ENCODE measurements around the gene EGLN1. TPM values are rescaled to one million over a fixed set of nuclear protein-coding genes. Genes with fewer than 3 reads are reported as not detected.

Gene EGLN1
- total RNA-seq, 2 donors from 2014 or later, result 40.6 to 42.7 TPM

DNA sequence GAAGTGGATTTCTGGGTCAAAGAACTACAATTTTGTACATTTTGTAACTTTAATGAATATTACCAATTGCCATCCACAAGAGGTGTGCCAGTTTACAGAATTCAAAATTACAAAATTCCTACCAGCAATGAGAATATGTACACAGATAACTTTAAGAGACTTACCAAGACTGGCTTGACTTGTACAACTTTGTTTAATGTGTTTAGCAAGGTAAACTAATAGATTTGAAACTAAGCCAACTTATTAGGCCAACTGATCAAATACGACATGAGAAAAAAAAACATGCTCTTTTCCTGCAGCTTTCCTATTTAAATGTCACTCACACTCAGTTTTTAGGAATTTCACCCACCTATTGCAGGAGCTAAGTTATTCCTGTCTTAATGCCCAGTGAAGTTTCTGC, 95.8 kb downstream of the EGLN1 start:
- no peaks in the 10 kb centered on the region for H3K9me3 ChIP-seq
- H3K27ac ChIP-seq, result no peak overlapping the region
- ATAC-seq (ENCODE audit: insufficient number of reproducible peaks, low FRiP score, low read depth) (no peak), DNase-seq (ENCODE audit: low spot score) (no peak)
- no peaks in the 10 kb centered on the region for H3K4me1 ChIP-seq (ENCODE audit: control insufficient read depth in 1 of 2, low read depth in 2 of 2)
- H3K27me3 ChIP-seq (replicated peaks; ENCODE audit: insufficient read depth), result no peaks in the 10 kb centered on the region
- no peak overlapping the region for H3K4me3 ChIP-seq
- TF ChIP-seq, protein P1, sequence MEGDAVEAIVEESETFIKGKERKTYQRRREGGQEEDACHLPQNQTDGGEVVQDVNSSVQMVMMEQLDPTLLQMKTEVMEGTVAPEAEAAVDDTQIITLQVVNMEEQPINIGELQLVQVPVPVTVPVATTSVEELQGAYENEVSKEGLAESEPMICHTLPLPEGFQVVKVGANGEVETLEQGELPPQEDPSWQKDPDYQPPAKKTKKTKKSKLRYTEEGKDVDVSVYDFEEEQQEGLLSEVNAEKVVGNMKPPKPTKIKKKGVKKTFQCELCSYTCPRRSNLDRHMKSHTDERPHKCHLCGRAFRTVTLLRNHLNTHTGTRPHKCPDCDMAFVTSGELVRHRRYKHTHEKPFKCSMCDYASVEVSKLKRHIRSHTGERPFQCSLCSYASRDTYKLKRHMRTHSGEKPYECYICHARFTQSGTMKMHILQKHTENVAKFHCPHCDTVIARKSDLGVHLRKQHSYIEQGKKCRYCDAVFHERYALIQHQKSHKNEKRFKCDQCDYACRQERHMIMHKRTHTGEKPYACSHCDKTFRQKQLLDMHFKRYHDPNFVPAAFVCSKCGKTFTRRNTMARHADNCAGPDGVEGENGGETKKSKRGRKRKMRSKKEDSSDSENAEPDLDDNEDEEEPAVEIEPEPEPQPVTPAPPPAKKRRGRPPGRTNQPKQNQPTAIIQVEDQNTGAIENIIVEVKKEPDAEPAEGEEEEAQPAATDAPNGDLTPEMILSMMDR (IDR thresholded peaks at IDR 0.05), result no peak
- H3K36me3 ChIP-seq, result no peaks in the 10 kb centered on the region

DNA sequence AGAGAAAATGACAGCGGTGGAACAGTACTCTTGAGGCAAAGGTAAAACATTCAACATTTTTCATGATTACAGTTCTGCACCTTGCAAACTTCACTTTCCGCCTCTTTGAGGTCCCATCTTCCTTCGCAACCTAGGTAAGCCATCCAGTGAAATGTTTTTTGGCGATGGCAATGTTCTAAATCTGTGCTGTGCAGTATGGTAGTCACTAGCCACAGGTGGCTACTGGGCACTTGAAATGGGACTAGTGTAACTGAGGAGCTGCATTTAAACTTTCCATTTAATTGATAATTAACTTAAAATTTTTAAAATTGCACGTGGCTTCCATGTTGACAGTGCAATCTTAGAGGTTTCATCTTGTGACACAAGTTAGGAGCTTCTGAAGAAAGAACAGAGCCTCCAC, 97.4 kb downstream of the EGLN1 start:
- ATAC-seq (ENCODE audit: insufficient number of reproducible peaks, low FRiP score, low read depth), result no peak
- H3K4me3 ChIP-seq, result no peak overlapping the region
- no peaks in the 10 kb centered on the region for H3K4me1 ChIP-seq (ENCODE audit: control insufficient read depth in 1 of 2, low read depth in 2 of 2)
- no peak overlapping the region for H3K27ac ChIP-seq
- TF ChIP-seq, protein P1 (IDR thresholded peaks at IDR 0.05), result no peak
- no peaks in the 10 kb centered on the region for H3K9me3 ChIP-seq
- DNase-seq (ENCODE audit: low spot score), result no peak
- H3K27me3 ChIP-seq (replicated peaks; ENCODE audit: insufficient read depth), result no peaks in the 10 kb centered on the region
- H3K36me3 ChIP-seq, result no peaks in the 10 kb centered on the region

DNA sequence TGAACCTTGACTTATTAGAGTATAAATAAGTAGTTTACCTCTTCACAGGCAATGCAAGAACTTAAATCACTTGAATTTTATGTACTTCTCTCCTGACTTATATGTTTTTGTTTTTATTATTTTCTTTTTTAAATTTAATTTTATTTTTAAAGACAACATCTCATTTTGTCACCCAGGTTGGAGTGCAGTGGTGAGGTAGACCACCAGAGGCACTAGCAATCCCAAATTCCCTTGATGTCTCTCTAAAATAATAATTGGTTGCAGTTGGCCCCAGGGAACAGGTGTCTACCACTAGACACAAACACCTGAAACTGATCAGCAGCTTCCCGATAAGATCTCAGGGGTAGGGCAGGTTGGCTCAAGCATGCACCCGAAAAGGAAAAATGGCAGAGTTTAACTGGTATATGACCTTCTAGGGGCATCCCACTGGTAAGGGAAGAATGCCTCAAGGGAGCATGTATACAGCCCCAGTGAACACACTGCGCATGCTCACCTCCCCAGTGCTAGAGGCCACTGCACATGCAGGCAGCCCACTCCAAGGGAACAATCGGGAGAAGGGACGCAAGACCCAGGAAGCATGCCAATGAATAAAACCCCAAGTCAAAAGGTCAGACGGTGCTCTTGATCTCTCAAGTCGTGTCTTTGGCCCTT, 99.1 kb downstream of the EGLN1 start:
- Histone ChIP-seq H3K27me3 (replicated peaks; ENCODE audit: insufficient read depth) (no peaks in the 10 kb centered on the region), H3K4me1 (ENCODE audit: control insufficient read depth in 1 of 2, low read depth in 2 of 2) (no peaks in the 10 kb centered on the region), H3K9me3 (no peaks in the 10 kb centered on the region), H3K27ac (no peak overlapping the region), H3K36me3 (no peaks in the 10 kb centered on the region), H3K4me3 (no peak overlapping the region)
- no peak for ATAC-seq (ENCODE audit: insufficient number of reproducible peaks, low FRiP score, low read depth)
- TF ChIP-seq, protein P1 (IDR thresholded peaks at IDR 0.05), result no peak
- no peak for DNase-seq (ENCODE audit: low spot score)

DNA sequence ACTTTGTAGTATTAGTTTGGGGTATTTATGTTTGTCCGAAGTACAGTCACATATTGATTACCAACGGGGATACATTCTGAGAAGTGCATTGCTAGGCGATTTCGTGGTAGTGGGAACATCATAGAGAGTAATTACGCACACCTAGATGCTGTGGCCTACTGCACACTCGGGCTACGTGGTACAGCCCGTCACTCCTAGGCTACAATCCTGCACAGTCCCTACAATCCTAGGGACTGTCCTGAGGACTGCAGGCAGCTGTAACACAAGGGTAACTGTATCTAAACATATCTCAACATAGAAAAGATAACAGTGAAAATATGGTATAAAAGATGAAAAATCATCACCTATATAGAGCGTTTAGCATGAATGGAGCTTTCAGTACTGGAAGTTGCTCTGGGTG, 103.0 kb downstream of the EGLN1 start:
- H3K4me1 ChIP-seq (ENCODE audit: control insufficient read depth in 1 of 2, low read depth in 2 of 2), result no peaks in the 10 kb centered on the region
- no peak for ATAC-seq (ENCODE audit: insufficient number of reproducible peaks, low FRiP score, low read depth)

DNA sequence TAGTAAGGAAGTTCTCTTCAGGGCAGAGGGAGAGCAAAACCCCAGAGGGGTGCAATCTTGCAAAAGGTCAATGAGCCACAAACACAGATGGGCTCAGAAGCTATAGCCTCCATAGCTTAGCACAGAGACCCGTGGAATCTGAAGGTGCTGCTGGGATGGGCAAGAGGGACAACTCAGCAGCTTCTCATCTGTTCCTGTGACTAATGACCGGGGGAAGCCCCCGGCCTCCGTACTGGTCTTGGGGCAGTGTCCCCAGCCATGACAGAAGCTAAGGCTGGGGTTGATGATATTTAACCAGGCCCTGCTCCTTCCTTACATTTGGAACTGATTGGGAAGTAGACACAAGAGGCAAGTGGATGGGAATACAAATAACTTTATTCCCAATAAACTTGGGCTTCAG, 103.5 kb downstream of the EGLN1 start:
- ATAC-seq (ENCODE audit: insufficient number of reproducible peaks, low FRiP score, low read depth), result no peak
- no peaks in the 10 kb centered on the region for H3K4me1 ChIP-seq (ENCODE audit: control insufficient read depth in 1 of 2, low read depth in 2 of 2)

More for the DNA sequence above, 103.0 kb downstream of the EGLN1 start:
- H3K4me3 ChIP-seq, result no peak overlapping the region
- H3K27ac ChIP-seq, result no peak overlapping the region
- DNase-seq (ENCODE audit: low spot score), result no peak
- H3K36me3 ChIP-seq, result no peaks in the 10 kb centered on the region
- no peaks in the 10 kb centered on the region for H3K9me3 ChIP-seq
- no peaks in the 10 kb centered on the region for H3K27me3 ChIP-seq (replicated peaks; ENCODE audit: insufficient read depth)
- TF ChIP-seq, protein P1 (IDR thresholded peaks at IDR 0.05), result no peak

More for the DNA sequence above, 103.5 kb downstream of the EGLN1 start:
- Histone ChIP-seq H3K4me3 (no peak overlapping the region), H3K27ac (no peak overlapping the region), H3K36me3 (no peaks in the 10 kb centered on the region), H3K27me3 (replicated peaks; ENCODE audit: insufficient read depth) (no peaks in the 10 kb centered on the region), H3K9me3 (no peaks in the 10 kb centered on the region)
- TF ChIP-seq, protein P1 (IDR thresholded peaks at IDR 0.05), result no peak
- no peak for DNase-seq (ENCODE audit: low spot score)

Data from thoracic aorta (tissue), 2 donors.